Sigmoid colon (tissue), 7 donors: ENCODE measurements around the gene USP2. TPM values are rescaled to one million over a fixed set of nuclear protein-coding genes. Genes with fewer than 3 reads are reported as not detected.
A peak's percentile ranks its signal among the peaks of the same experiment; 100 is the strongest.
"Not testable (repeated sequence)": the region's sequence is repeated elsewhere in the genome, so short reads cannot be mapped to it uniquely, and the experiment has no call there.

ENCODE experiments used
- DNase-seq: peaks from one replicate; pipeline ENCODE4 v3.0.0-alpha.2; 2019
- H3K27ac ChIP-seq, 4 donors: fragments of 200-600 bp; sonication (generic); one replicate each; pipeline ENCODE4 v1.5.1; 2016 to 2019; ENCODE audit warnings: mild to moderate bottlenecking in 1 of 4
- H3K27me3 ChIP-seq, 3 donors: fragments of 200-600 bp; sonication (generic); one replicate each; pipeline ENCODE4 v1.5.1; 2019; ENCODE audit warnings: mild to moderate bottlenecking in 1 of 3
- H3K36me3 ChIP-seq, 4 donors: fragments of 200-600 bp; sonication (generic); one replicate each; pipeline ENCODE4 v1.5.1; 2016 to 2019
- H3K4me1 ChIP-seq, 4 donors: fragments of 200-600 bp; sonication (generic); one replicate each; pipeline ENCODE4 v1.5.1; 2017 to 2019
- H3K4me3 ChIP-seq, 4 donors: fragments of 200-600 bp; sonication (generic); one replicate each; pipeline ENCODE4 v1.5.1; 2017 to 2019; ENCODE audit warnings: mild to moderate bottlenecking in 2 of 4, moderate library complexity in 1 of 4
- H3K9me3 ChIP-seq, 4 donors: fragments of 200-600 bp in 3 of 4; sonication (generic) in 3 of 4; one replicate each; pipeline versions ENCODE4 v1.5.1 to v1.6.1; 2013 to 2019
- CTCF ChIP-seq, 4 experiments: fragments of 450-650 bp in 3 of 4; fragments of 200-600 bp in 1 of 4; IDR thresholded peaks; one replicate each; pipeline ENCODE4 v1.5.1; 2016 to 2019; ENCODE audit warnings: antibody characterized with exemption in 4 of 4, mild to moderate bottlenecking in 3 of 4, moderate library complexity in 2 of 4
- EP300 ChIP-seq, 4 donors: sonication (generic); formaldehyde crosslinking; IDR thresholded peaks; one replicate each; pipeline ENCODE4 v1.6.1; 2017; ENCODE audit warnings: antibody characterized with exemption in 4 of 4
- POLR2A ChIP-seq, 2 donors: fragments of 450-650 bp; IDR thresholded peaks; one replicate each; pipeline ENCODE4 v1.6.1; 2016; ENCODE audit warnings: antibody characterized with exemption in 2 of 2, mild to moderate bottlenecking in 2 of 2, moderate library complexity in 2 of 2
- POLR2AphosphoS5 ChIP-seq, 4 donors: sonication (generic); formaldehyde crosslinking; IDR thresholded peaks; one replicate each; pipeline ENCODE4 v1.6.1; 2017; ENCODE audit warnings: antibody characterized with exemption in 4 of 4
- WGBS, 2 donors: extraction: QIAGEN DNeasy Blood & Tissue Kit; methylation state at CpG; one replicate each; pipeline ENCODE4 v1.1.7; 2013; 5-methylcytosine and 5-hydroxymethylcytosine counted together
- intact Hi-C: fragments of 100-400 bp; cut with DNase I; formaldehyde crosslinking; loops from one replicate; pipeline ENCODE4 v1.15.1; 2023
- polyA plus RNA-seq, 3 donors: library from polyadenylated mRNA; stranded (reverse); fragments of 200-250 nt; gene quantifications; one replicate each; pipeline ENCODE4 v1.2.3, GENCODE V29; 2013
- total RNA-seq, 4 donors: library from RNA; depleted of rRNA; stranded (reverse); fragments of >200 nt; gene quantifications; one replicate each; pipeline ENCODE4 v1.1.0, GENCODE V29; 2016
- donor health status: healthy with polysubstance abuse.
- donor health status: Bipolar disorder and iron deficiency.
- donor health status: healthy.

The USP2 gene
- total and polyA plus RNA-seq, 7 donors = 0.71 to 13.2 (median 1.9) TPM

- Histone ChIP-seq H3K36me3 (no peaks in the 10 kb centered on the region), H3K4me1 (no peaks in the 10 kb centered on the region), H3K27ac (no peak overlapping the region), H3K9me3 (no peaks in the 10 kb centered on the region), H3K27me3 (no peaks in the 10 kb centered on the region), H3K4me3 (no peak overlapping the region)
- no peak for TF ChIP-seq CTCF (IDR thresholded peaks at IDR 0.05)
- TF ChIP-seq EP300 (IDR thresholded peaks at IDR 0.05) = no peak
- TF ChIP-seq POLR2A (IDR thresholded peaks at IDR 0.05) = no peak
- no peak for TF ChIP-seq POLR2AphosphoS5 (IDR thresholded peaks at IDR 0.05)
- intact Hi-C loops = no loop called here
- 85 to 88% methylated on average over 1 of the region's 1 CpG for WGBS, 2 donors
- DNase-seq = no peak
Observed at GRCh38 chr11:119409731-119410130, 28.2 kb upstream of the USP2 start.

- no peak for TF ChIP-seq CTCF (IDR thresholded peaks at IDR 0.05)
- TF ChIP-seq POLR2AphosphoS5 (IDR thresholded peaks at IDR 0.05) = no peak
- no peak for TF ChIP-seq EP300 (IDR thresholded peaks at IDR 0.05)
- Histone ChIP-seq H3K27me3 (no peaks in the 10 kb centered on the region), H3K27ac (no peak overlapping the region), H3K4me3 (no peak overlapping the region), H3K9me3 (peaks cover 0 to 1% (median under 1%) of the 10 kb centered on the region in 4 donors), H3K36me3 (no peaks in the 10 kb centered on the region), H3K4me1 (no peaks in the 10 kb centered on the region)
- 78 to 85% methylated on average over 3 of the region's 3 CpGs for WGBS, 2 donors
- intact Hi-C loops = no loop called here
- no peak for DNase-seq
Observed at GRCh38 chr11:119406005-119406404, 24.5 kb upstream of the USP2 start.

DNA sequence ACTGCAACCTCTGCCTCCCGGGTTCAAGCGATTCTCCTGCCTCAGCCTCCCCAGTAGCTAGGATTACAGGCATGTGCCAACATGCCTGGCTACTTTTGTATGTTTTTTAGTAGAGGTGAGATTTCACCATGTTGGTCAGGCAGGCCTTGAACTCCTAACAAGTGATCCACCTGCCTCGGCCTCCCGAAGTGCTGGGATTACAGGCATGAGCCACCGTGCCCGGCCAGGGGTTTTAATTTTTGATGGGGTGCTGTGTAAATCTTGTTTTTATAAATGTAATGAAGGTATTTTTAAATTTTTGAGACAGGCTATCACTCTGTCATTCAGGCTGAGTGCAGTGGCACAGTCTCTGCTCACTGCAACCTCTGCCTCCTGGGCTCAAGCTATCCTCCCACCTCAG is 24.0 kb upstream of the USP2 start:
- intact Hi-C loops, H3K9me3 ChIP-seq, H3K4me1 ChIP-seq, H3K4me3 ChIP-seq, H3K27ac ChIP-seq, DNase-seq, H3K27me3 ChIP-seq, H3K36me3 ChIP-seq: not testable (repeated sequence)
- WGBS, 2 donors = 96% methylated on average over 6 of the region's 6 CpGs

DNA sequence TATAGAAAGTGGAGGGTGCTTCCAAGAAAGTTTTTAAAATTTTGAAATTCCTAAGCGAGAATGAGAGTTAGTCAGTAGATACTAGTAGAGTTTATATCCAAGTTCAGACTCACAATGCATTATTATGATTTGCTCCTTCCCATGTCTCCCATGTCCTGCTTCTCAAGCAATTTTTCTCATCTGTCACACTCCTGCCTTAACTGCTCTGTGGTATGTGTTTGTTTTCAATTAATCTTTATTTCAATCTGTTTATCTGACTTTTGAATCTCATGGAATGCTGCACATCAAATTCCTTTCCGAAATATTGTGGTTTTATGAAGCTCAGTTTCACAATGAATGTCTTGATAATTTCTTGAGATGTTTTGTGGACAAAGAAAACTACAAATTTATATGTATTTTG is 23.4 kb upstream of the USP2 start:
- no peaks in the 10 kb centered on the region for H3K36me3 ChIP-seq
- H3K4me3 ChIP-seq = no peak overlapping the region
- no peaks in the 10 kb centered on the region for H3K4me1 ChIP-seq
- no peak for DNase-seq
- no peak overlapping the region for H3K27ac ChIP-seq
- intact Hi-C loops = no loop called here
- H3K27me3 ChIP-seq = no peaks in the 10 kb centered on the region
- peaks cover 0 to 11% (median 2%) of the 10 kb centered on the region in 4 donors for H3K9me3 ChIP-seq
- WGBS, 2 donors = 80 to 85% methylated on average over 2 of the region's 2 CpGs
- TF ChIP-seq POLR2A (IDR thresholded peaks at IDR 0.05) (no peak), EP300 (IDR thresholded peaks at IDR 0.05) (no peak), CTCF (IDR thresholded peaks at IDR 0.05) (no peak), POLR2AphosphoS5 (IDR thresholded peaks at IDR 0.05) (no peak)

GRCh38 chr11:119403021-119403420 is 21.5 kb upstream of the USP2 start:
- H3K4me3 ChIP-seq = no peak overlapping the region
- intact Hi-C loops = no loop called here
- no peaks in the 10 kb centered on the region for H3K4me1 ChIP-seq
- no peaks in the 10 kb centered on the region for H3K27me3 ChIP-seq
- peak overlapping the region in 1 of 4 donors; percentile 38 for H3K27ac ChIP-seq
- TF ChIP-seq CTCF (IDR thresholded peaks at IDR 0.05) (no peak), POLR2A (IDR thresholded peaks at IDR 0.05) (no peak), POLR2AphosphoS5 (IDR thresholded peaks at IDR 0.05) (no peak), EP300 (IDR thresholded peaks at IDR 0.05) (no peak)
- H3K9me3 ChIP-seq = peaks cover 0 to 14% (median 5%) of the 10 kb centered on the region in 4 donors
- DNase-seq = no peak
- WGBS, 2 donors = 35 to 70% methylated on average over 5 of the region's 5 CpGs
- no peaks in the 10 kb centered on the region for H3K36me3 ChIP-seq
